NT2/D1 (cell line): ENCODE measurements around the gene ZYX.

Experiments
- DNase-seq: peaks from one replicate; pipeline ENCODE4 v3.0.0-alpha.2; 2011; ENCODE audit warnings: low read depth, low spot score
- H3K27me3 ChIP-seq: 2 replicates; pipeline ENCODE4 v1.6.0; 2011; ENCODE audit warnings: mild to moderate bottlenecking; ENCODE audit not compliant: insufficient read length, insufficient read depth
- H3K36me3 ChIP-seq: 2 replicates; pipeline ENCODE4 v1.6.1; 2011; ENCODE audit warnings: mild to moderate bottlenecking, low read length, mixed read lengths; ENCODE audit not compliant: insufficient read depth, insufficient read length
- H3K4me1 ChIP-seq: 2 replicates; pipeline ENCODE4 v1.5.1; 2011; ENCODE audit not compliant: insufficient read depth, insufficient read length
- H3K4me3 ChIP-seq: 2 replicates; pipeline ENCODE4 v1.5.1; 2011; ENCODE audit warnings: low read depth; ENCODE audit not compliant: insufficient read length
- H3K9ac ChIP-seq: 2 replicates; pipeline ENCODE4 v1.6.0; 2011; ENCODE audit warnings: low read depth; ENCODE audit not compliant: insufficient read length
- H3K9me3 ChIP-seq: 2 replicates; pipeline ENCODE4 v1.5.1; 2011; ENCODE audit warnings: mild to moderate bottlenecking, low read length; ENCODE audit not compliant: insufficient read depth
- SUZ12 ChIP-seq: IDR thresholded peaks from 2 replicates; pipeline ENCODE4 v1.6.1; 2011; ENCODE audit not compliant: insufficient read length, insufficient read depth; ENCODE audit errors: extremely low read depth
- YY1 ChIP-seq: IDR thresholded peaks from 2 replicates; pipeline ENCODE4 v1.6.1; 2011; ENCODE audit not compliant: insufficient read length, insufficient read depth
- ZNF274 ChIP-seq: IDR thresholded peaks from 2 replicates; pipeline ENCODE4 v1.6.1; 2011; ENCODE audit warnings: mild to moderate bottlenecking, low read depth, low read length

Gene ZYX

GRCh38 chr7:143387156-143387975, 6.2 kb downstream of the ZYX start:
- no peak for DNase-seq
- peaks cover 95% of the 10 kb centered on the region for H3K36me3 ChIP-seq
- H3K27me3 ChIP-seq, result no peaks in the 10 kb centered on the region
- no peak overlapping the region for H3K9ac ChIP-seq
- H3K9me3 ChIP-seq, result no peaks in the 10 kb centered on the region
- peaks cover 19% of the 10 kb centered on the region for H3K4me1 ChIP-seq
- no peak overlapping the region for H3K4me3 ChIP-seq
- TF ChIP-seq YY1, result no peak
- TF ChIP-seq ZNF274, result no peak
- no peak for TF ChIP-seq SUZ12

- no peak for DNase-seq
- H3K9ac ChIP-seq, result no peak overlapping the region
- H3K4me3 ChIP-seq, result no peak overlapping the region
- peaks cover 92% of the 10 kb centered on the region for H3K36me3 ChIP-seq
- H3K9me3 ChIP-seq, result no peaks in the 10 kb centered on the region
- H3K27me3 ChIP-seq, result no peaks in the 10 kb centered on the region
- H3K4me1 ChIP-seq, result peaks cover 16% of the 10 kb centered on the region
- TF ChIP-seq SUZ12, result no peak
- no peak for TF ChIP-seq YY1
- TF ChIP-seq ZNF274, result no peak
Observed at GRCh38 chr7:143388051-143388450, 6.9 kb downstream of the ZYX start.

- peaks cover 92% of the 10 kb centered on the region for H3K36me3 ChIP-seq
- H3K9ac ChIP-seq, result no peak overlapping the region
- no peaks in the 10 kb centered on the region for H3K9me3 ChIP-seq
- no peak overlapping the region for H3K4me3 ChIP-seq
- H3K4me1 ChIP-seq, result peaks cover 16% of the 10 kb centered on the region
- no peak for TF ChIP-seq ZNF274
- DNase-seq, result no peak
- H3K27me3 ChIP-seq, result no peaks in the 10 kb centered on the region
Observed at GRCh38 chr7:143388491-143389101, 7.5 kb downstream of the ZYX start.

- no peak overlapping the region for H3K9ac ChIP-seq
- H3K9me3 ChIP-seq, result no peaks in the 10 kb centered on the region
- H3K27me3 ChIP-seq, result no peaks in the 10 kb centered on the region
- no peak for TF ChIP-seq YY1
- no peak for TF ChIP-seq SUZ12
- no peak for TF ChIP-seq ZNF274
- peaks cover 90% of the 10 kb centered on the region for H3K36me3 ChIP-seq
- peaks cover 16% of the 10 kb centered on the region for H3K4me1 ChIP-seq
- DNase-seq, result no peak
- no peak overlapping the region for H3K4me3 ChIP-seq
Observed at GRCh38 chr7:143389316-143390103, 8.4 kb downstream of the ZYX start.

GRCh38 chr7:143390104-143390772, 9.1 kb downstream of the ZYX start:
- TF ChIP-seq YY1 (no peak), ZNF274 (no peak), SUZ12 (no peak)
- DNase-seq, result no peak
- H3K36me3 ChIP-seq, result peaks cover 88% of the 10 kb centered on the region

GRCh38 chr7:143390773-143391317, 9.7 kb downstream of the ZYX start:
- no peak for DNase-seq
- TF ChIP-seq YY1 (no peak), SUZ12 (no peak), ZNF274 (no peak)
- H3K27me3 ChIP-seq, result no peaks in the 10 kb centered on the region
- H3K4me1 ChIP-seq, result peaks cover 9% of the 10 kb centered on the region
- no peaks in the 10 kb centered on the region for H3K9me3 ChIP-seq
- peaks cover 86% of the 10 kb centered on the region for H3K36me3 ChIP-seq
- H3K9ac ChIP-seq, result no peak overlapping the region
- no peak overlapping the region for H3K4me3 ChIP-seq

More at GRCh38 chr7:143390104-143390772, 9.1 kb downstream of the ZYX start:
- Histone ChIP-seq H3K9me3 (no peaks in the 10 kb centered on the region), H3K27me3 (no peaks in the 10 kb centered on the region), H3K4me1 (peaks cover 10% of the 10 kb centered on the region), H3K9ac (no peak overlapping the region), H3K4me3 (no peak overlapping the region)
